ENCODE results near the gene ZNF470.

Gene ZNF470

GRCh38 chr19:56567274-56568120, at the start of gene ZNF470:
Gene ZNF470, plus strand, starts transcription at chr19:56567468. Its CDS starts 2,844 bp downstream, at chr19:56570312.
- peak; percentile 81 for DNase-seq (ENCODE audit: low read depth)

GRCh38 chr19:56525214-56525860, 41.9 kb upstream of the ZNF470 start:
- no peak for DNase-seq (ENCODE audit: low read depth)

- DNase-seq (ENCODE audit: low read depth), result no peak
Measured at GRCh38 chr19:56537442-56537841, 29.8 kb upstream of the ZNF470 start.

- peak; percentile 81 for DNase-seq (ENCODE audit: low read depth)
Measured at GRCh38 chr19:56538254-56538760, 29.0 kb upstream of the ZNF470 start.

- DNase-seq (ENCODE audit: low read depth), result peak; percentile 48
Measured at GRCh38 chr19:56538761-56539263, 28.5 kb upstream of the ZNF470 start, which contains the start of gene ZFP28. Gene ZFP28, plus strand, starts transcription at chr19:56538948. Its CDS starts 71 bp downstream, at chr19:56539019.

- DNase-seq (ENCODE audit: low read depth), result no peak
Measured at GRCh38 chr19:56543776-56544175, 23.5 kb upstream of the ZNF470 start.

GRCh38 chr19:56547535-56547934, 19.7 kb upstream of the ZNF470 start:
- DNase-seq (ENCODE audit: low read depth), result no peak

GRCh38 chr19:56554272-56554869, 12.9 kb upstream of the ZNF470 start:
- no peak for DNase-seq (ENCODE audit: low read depth)

- no peak for DNase-seq (ENCODE audit: low read depth)
Measured at GRCh38 chr19:56562766-56563165, 4.5 kb upstream of the ZNF470 start.

- peak; percentile 8 for DNase-seq (ENCODE audit: low read depth)
Measured at GRCh38 chr19:56566904-56567273, 379 bp upstream of the ZNF470 start.

GRCh38 chr19:56572589-56572988, 5.3 kb downstream of the ZNF470 start:
- DNase-seq (ENCODE audit: low read depth), result no peak

GRCh38 chr19:56573914-56574313, 6.6 kb downstream of the ZNF470 start:
- no peak for DNase-seq (ENCODE audit: low read depth)

- no peak for DNase-seq (ENCODE audit: low read depth)
Measured at GRCh38 chr19:56577719-56578602, 10.7 kb downstream of the ZNF470 start.

- no peak for DNase-seq (ENCODE audit: low read depth)
Measured at GRCh38 chr19:56594446-56594782, 27.1 kb downstream of the ZNF470 start.

GRCh38 chr19:56594783-56595547, 27.7 kb downstream of the ZNF470 start, which contains the start of gene ZNF71:
Gene ZNF71, plus strand, starts transcription at chr19:56595302. Its CDS starts 6,257 bp downstream, at chr19:56601559.
- peak; percentile 81 for DNase-seq (ENCODE audit: low read depth)

- no peak for DNase-seq (ENCODE audit: low read depth)
Measured at GRCh38 chr19:56595548-56595899, 28.3 kb downstream of the ZNF470 start.

- no peak for DNase-seq (ENCODE audit: low read depth)
Measured at GRCh38 chr19:56596676-56597075, 29.4 kb downstream of the ZNF470 start.

GRCh38 chr19:56597696-56598095, 30.4 kb downstream of the ZNF470 start:
- DNase-seq (ENCODE audit: low read depth), result no peak

- DNase-seq (ENCODE audit: low read depth), result no peak
Measured at GRCh38 chr19:56601375-56601774, 34.1 kb downstream of the ZNF470 start.

- DNase-seq (ENCODE audit: low read depth), result no peak
Measured at GRCh38 chr19:56603829-56604228, 36.6 kb downstream of the ZNF470 start.

All from stimulated activated CD8-positive, alpha-beta memory T cell treated with anti-CD3 and anti-CD28 coated beads, Interleukin-7, amount 100 ng/mL, for 24 hours (primary cell).